Measurements from ENCODE around the gene TIMM44. TPM values are rescaled to one million over a fixed set of nuclear protein-coding genes. Genes with fewer than 3 reads are reported as not detected.
A peak's percentile ranks its signal among the peaks of the same experiment; 100 is the strongest.

Gene TIMM44
- total RNA-seq, 4 donors from 2014 or later = 55.5 to 211 (median 80.7) TPM

GRCh38 chr19:7914099-7914498 is 29.4 kb downstream of the TIMM44 start:
- H3K4me1 ChIP-seq = peaks cover 2 to 31% (median 18%) of the 10 kb centered on the region in 4 donors
- H3K4me3 ChIP-seq = no peak overlapping the region
- H3K27ac ChIP-seq = no peak overlapping the region
- DNase-seq = no peak
- no peak for TF ChIP-seq POLR2A (IDR thresholded peaks at IDR 0.05)
- H3K27me3 ChIP-seq = peaks cover 0 to 38% of the 10 kb centered on the region in 2 donors
- H3K9me3 ChIP-seq = no peaks in the 10 kb centered on the region
- H3K36me3 ChIP-seq = peaks cover 0 to 42% (median 0%) of the 10 kb centered on the region in 3 donors

- H3K36me3 ChIP-seq = peaks cover 0 to 45% (median 0%) of the 10 kb centered on the region in 3 donors
- peaks cover 0 to 38% of the 10 kb centered on the region in 2 donors for H3K27me3 ChIP-seq
- DNase-seq = no peak
- H3K4me1 ChIP-seq = peaks cover 2 to 31% (median 18%) of the 10 kb centered on the region in 4 donors
- TF ChIP-seq CTCF (IDR thresholded peaks at IDR 0.05) = no peak
- no peak overlapping the region for H3K4me3 ChIP-seq
- no peaks in the 10 kb centered on the region for H3K9me3 ChIP-seq
- no peak overlapping the region for H3K27ac ChIP-seq
Measured at GRCh38 chr19:7913652-7914051, 29.8 kb downstream of the TIMM44 start.

- H3K27ac ChIP-seq = no peak overlapping the region
- H3K36me3 ChIP-seq = peaks cover 0 to 45% (median 0%) of the 10 kb centered on the region in 3 donors
- peak in 1 of 3 donors; percentile 43 for DNase-seq
- peaks cover 0 to 33% of the 10 kb centered on the region in 2 donors for H3K27me3 ChIP-seq
- H3K4me3 ChIP-seq = no peak overlapping the region
- TF ChIP-seq CTCF (IDR thresholded peaks at IDR 0.05) (no peak), POLR2A (IDR thresholded peaks at IDR 0.05) (no peak)
- H3K9me3 ChIP-seq = no peaks in the 10 kb centered on the region
- H3K4me1 ChIP-seq = peaks cover 2 to 27% (median 16%) of the 10 kb centered on the region in 4 donors
Measured at GRCh38 chr19:7912697-7913564, 30.5 kb downstream of the TIMM44 start.

- peak in 1 of 3 donors; percentile 46 for DNase-seq
- TF ChIP-seq CTCF (IDR thresholded peaks at IDR 0.05) = no peak
- no peak for TF ChIP-seq POLR2A (IDR thresholded peaks at IDR 0.05)
- H3K9me3 ChIP-seq = no peaks in the 10 kb centered on the region
- peaks cover 0 to 49% (median 0%) of the 10 kb centered on the region in 3 donors for H3K36me3 ChIP-seq
- peaks cover 0 to 20% (median 9%) of the 10 kb centered on the region in 4 donors for H3K4me1 ChIP-seq
- no peak overlapping the region for H3K4me3 ChIP-seq
- H3K27me3 ChIP-seq = peaks cover 0 to 25% of the 10 kb centered on the region in 2 donors
- no peak overlapping the region for H3K27ac ChIP-seq
Measured at GRCh38 chr19:7912144-7912696, 31.2 kb downstream of the TIMM44 start.

- H3K36me3 ChIP-seq = peaks cover 0 to 52% (median 0%) of the 10 kb centered on the region in 3 donors
- H3K4me3 ChIP-seq = no peak overlapping the region
- H3K27ac ChIP-seq = no peak overlapping the region
- H3K4me1 ChIP-seq = peaks cover 0 to 14% (median 5%) of the 10 kb centered on the region in 4 donors
- peak in 1 of 3 donors; percentile 40 for DNase-seq
- TF ChIP-seq CTCF (IDR thresholded peaks at IDR 0.05) (no peak), POLR2A (IDR thresholded peaks at IDR 0.05) (no peak)
- H3K27me3 ChIP-seq = peaks cover 0 to 19% of the 10 kb centered on the region in 2 donors
- no peaks in the 10 kb centered on the region for H3K9me3 ChIP-seq
Measured at GRCh38 chr19:7911508-7912143, 31.8 kb downstream of the TIMM44 start.
